Gastroesophageal sphincter (tissue), 4 donors: ENCODE data around the gene SLC25A21. TPM values are rescaled to one million over a fixed set of nuclear protein-coding genes. Genes with fewer than 3 reads are reported as not detected.

ENCODE experiments used
- ATAC-seq: fragments of 150-250 bp; one replicate; pipeline ENCODE4 v1.9.1; 2016; ENCODE audit warnings: mild to moderate bottlenecking, moderate library complexity
- H3K27ac ChIP-seq, 4 donors: fragments of 200-600 bp; sonication (generic) in 3 of 4; 1 replicate in 3 of 4; 2 replicates in 1 of 4; pipeline ENCODE4 v1.5.1; 2016 to 2019
- H3K27me3 ChIP-seq: fragments of 200-600 bp; sonication (generic); one replicate; pipeline ENCODE4 v1.5.1; 2019
- H3K36me3 ChIP-seq, 2 donors: fragments of 200-600 bp; sonication (generic); one replicate each; pipeline ENCODE4 v1.5.1; 2019; ENCODE audit warnings: control low read depth in 1 of 2
- H3K4me1 ChIP-seq, 3 donors: fragments of 200-600 bp; sonication (generic); 1 replicate in 2 of 3; 2 replicates in 1 of 3; pipeline ENCODE4 v1.5.1; 2016 to 2019; ENCODE audit warnings: control low read depth in 2 of 3
- H3K4me3 ChIP-seq, 2 donors: fragments of 200-600 bp; sonication (generic); one replicate each; pipeline ENCODE4 v1.5.1; 2019; ENCODE audit warnings: mild to moderate bottlenecking in 1 of 2, moderate library complexity in 1 of 2
- H3K9me3 ChIP-seq, 3 donors: fragments of 200-600 bp; sonication (generic); one replicate each; pipeline ENCODE4 v1.5.1; 2017 to 2019; ENCODE audit warnings: control low read depth in 2 of 3
- EP300 ChIP-seq: sonication (generic); formaldehyde crosslinking; IDR thresholded peaks from one replicate; pipeline ENCODE4 v1.6.1; 2017; ENCODE audit warnings: antibody characterized with exemption, mild to moderate bottlenecking
- POLR2A ChIP-seq, 2 donors: fragments of 450-650 bp; IDR thresholded peaks; one replicate each; pipeline ENCODE4 v1.6.1; 2017; ENCODE audit warnings: antibody characterized with exemption in 2 of 2, mild to moderate bottlenecking in 2 of 2, moderate library complexity in 1 of 2
- POLR2AphosphoS5 ChIP-seq: sonication (generic); formaldehyde crosslinking; IDR thresholded peaks from one replicate; pipeline ENCODE4 v1.6.1; 2017; ENCODE audit warnings: antibody characterized with exemption
- WGBS, 2 donors: methylation state at CpG; one replicate each; pipeline ENCODE4 v1.1.5; 2018; ENCODE audit warnings: low coverage in 1 of 2; 5-methylcytosine and 5-hydroxymethylcytosine counted together
- total RNA-seq, 4 donors: library from RNA; depleted of rRNA; stranded (reverse); fragments of >200 nt; gene quantifications; one replicate each; pipeline ENCODE4 v1.1.0, GENCODE V29; 2016
- TF ChIP-seq, protein P1 (sequence below), 4 experiments: fragments of 200-600 bp in 2 of 4; fragments of 450-650 bp in 2 of 4; sonication (generic) in 1 of 4; IDR thresholded peaks; one replicate each; pipeline ENCODE4 v1.5.1; 2017 to 2019; ENCODE audit warnings: antibody characterized with exemption in 4 of 4, mild to moderate bottlenecking in 2 of 4, moderate library complexity in 2 of 4

Gene SLC25A21
- total RNA-seq, 4 donors from 2014 or later = 0.40 to 1.5 (median 1.3) TPM

DNA sequence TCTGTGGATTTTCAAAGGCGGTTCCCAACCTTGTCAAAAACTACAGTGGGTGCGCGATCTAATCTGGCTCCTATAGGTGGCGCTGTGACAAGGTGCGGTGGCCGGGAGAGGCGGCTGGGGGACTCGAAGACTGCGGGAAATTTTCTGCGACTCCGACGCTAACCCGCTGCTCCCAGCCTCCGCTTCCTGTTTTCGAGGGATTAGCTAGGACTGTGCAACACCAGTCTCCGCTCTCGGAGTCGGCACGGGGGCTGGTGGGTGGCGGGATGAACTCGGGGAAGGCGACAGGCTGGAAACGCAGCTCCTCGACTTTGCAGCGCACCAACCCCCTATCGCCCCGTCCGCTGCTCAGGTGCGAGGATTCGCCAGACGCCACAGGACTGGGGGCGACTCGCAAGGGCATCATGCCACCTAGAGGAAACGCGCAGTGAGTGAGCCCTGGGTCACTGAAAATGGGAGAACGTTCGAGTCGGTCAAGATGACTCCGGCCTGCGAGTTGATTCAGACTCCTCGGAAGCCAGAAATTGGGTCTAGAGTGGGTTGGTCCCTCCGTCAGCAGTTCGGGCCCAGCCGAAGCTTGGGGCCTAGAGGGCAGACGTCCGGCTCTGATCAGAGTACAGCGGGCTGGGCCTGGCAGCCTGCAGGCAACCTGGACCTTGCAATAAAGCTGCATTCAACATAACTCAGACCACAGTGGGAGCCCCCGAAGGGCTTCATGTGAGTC, 516.3 kb downstream of the SLC25A21 start:
- Histone ChIP-seq H3K4me3 (peak overlapping the region in 1 of 2 donors; percentile 42), H3K27ac (no peak overlapping the region), H3K27me3 (peaks cover 100% of the 10 kb centered on the region), H3K9me3 (no peaks in the 10 kb centered on the region), H3K36me3 (no peaks in the 10 kb centered on the region), H3K4me1 (peaks cover 0 to 58% (median 26%) of the 10 kb centered on the region in 3 donors)
- no peak for ATAC-seq
- 9% methylated on average over 4 of the region's 48 CpGs; no CpG with 5 or more reads in 1 of the 2 donors for WGBS, 2 donors
- TF ChIP-seq, protein P1, sequence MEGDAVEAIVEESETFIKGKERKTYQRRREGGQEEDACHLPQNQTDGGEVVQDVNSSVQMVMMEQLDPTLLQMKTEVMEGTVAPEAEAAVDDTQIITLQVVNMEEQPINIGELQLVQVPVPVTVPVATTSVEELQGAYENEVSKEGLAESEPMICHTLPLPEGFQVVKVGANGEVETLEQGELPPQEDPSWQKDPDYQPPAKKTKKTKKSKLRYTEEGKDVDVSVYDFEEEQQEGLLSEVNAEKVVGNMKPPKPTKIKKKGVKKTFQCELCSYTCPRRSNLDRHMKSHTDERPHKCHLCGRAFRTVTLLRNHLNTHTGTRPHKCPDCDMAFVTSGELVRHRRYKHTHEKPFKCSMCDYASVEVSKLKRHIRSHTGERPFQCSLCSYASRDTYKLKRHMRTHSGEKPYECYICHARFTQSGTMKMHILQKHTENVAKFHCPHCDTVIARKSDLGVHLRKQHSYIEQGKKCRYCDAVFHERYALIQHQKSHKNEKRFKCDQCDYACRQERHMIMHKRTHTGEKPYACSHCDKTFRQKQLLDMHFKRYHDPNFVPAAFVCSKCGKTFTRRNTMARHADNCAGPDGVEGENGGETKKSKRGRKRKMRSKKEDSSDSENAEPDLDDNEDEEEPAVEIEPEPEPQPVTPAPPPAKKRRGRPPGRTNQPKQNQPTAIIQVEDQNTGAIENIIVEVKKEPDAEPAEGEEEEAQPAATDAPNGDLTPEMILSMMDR (IDR thresholded peaks at IDR 0.05) = peak in 1 of 4 experiments; percentile 36
- TF ChIP-seq POLR2A (IDR thresholded peaks at IDR 0.05) (no peak), POLR2AphosphoS5 (no peak), EP300 (no peak)

GRCh38 chr14:36655571-36655962, 516.8 kb downstream of the SLC25A21 start:
- TF ChIP-seq, protein P1 (IDR thresholded peaks at IDR 0.05) = no peak
- TF ChIP-seq EP300 = no peak
- TF ChIP-seq POLR2A (IDR thresholded peaks at IDR 0.05) = no peak
- WGBS, 2 donors = 0 to 5% methylated on average over 3 to 8 of the region's 11 CpGs
- H3K4me3 ChIP-seq = peak overlapping the region in 1 of 2 donors; percentile 42
- no peaks in the 10 kb centered on the region for H3K36me3 ChIP-seq
- no peaks in the 10 kb centered on the region for H3K9me3 ChIP-seq
- no peak for ATAC-seq
- peaks cover 100% of the 10 kb centered on the region for H3K27me3 ChIP-seq
- no peak overlapping the region for H3K27ac ChIP-seq
- H3K4me1 ChIP-seq = peaks cover 0 to 56% (median 26%) of the 10 kb centered on the region in 3 donors

DNA sequence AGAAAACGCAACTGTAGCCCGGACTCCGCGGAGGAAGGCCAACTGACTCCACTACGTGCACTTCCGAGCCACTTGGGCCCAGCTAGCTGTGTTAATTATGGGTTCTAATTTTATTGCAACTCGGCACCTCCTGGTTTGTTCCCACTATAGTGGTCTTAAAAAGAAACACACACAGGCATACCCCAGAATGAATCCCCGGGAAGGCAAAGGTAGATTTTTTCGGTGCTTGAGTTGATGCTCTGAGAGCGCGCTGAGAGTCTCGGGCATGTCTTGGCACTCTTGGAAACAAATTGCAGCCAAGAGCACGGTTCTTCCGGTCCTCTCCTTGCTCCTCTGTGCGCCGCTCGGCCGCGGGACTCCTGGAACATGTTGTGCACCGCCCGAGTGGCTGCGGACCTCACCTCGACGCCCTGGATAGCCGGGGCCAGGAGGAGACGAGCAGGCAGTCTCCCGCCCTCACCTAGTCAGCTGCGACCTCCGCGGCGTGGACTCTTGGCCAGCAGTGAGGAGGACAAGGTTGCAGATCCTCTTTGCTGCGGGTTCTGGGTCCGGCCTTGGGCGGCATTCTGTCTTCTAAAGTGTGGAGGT, 517.5 kb downstream of the SLC25A21 start:
- no peak overlapping the region for H3K4me3 ChIP-seq
- WGBS, 2 donors = 0 to 13% methylated on average over 2 to 13 of the region's 34 CpGs
- H3K4me1 ChIP-seq = peaks cover 0 to 56% (median 26%) of the 10 kb centered on the region in 3 donors
- H3K27ac ChIP-seq = no peak overlapping the region
- no peak for TF ChIP-seq POLR2AphosphoS5
- TF ChIP-seq EP300 = no peak
- no peak for TF ChIP-seq POLR2A (IDR thresholded peaks at IDR 0.05)
- TF ChIP-seq, protein P1 (IDR thresholded peaks at IDR 0.05) = no peak
- ATAC-seq = no peak
- peaks cover 100% of the 10 kb centered on the region for H3K27me3 ChIP-seq
- H3K36me3 ChIP-seq = no peaks in the 10 kb centered on the region
- H3K9me3 ChIP-seq = no peaks in the 10 kb centered on the region

DNA sequence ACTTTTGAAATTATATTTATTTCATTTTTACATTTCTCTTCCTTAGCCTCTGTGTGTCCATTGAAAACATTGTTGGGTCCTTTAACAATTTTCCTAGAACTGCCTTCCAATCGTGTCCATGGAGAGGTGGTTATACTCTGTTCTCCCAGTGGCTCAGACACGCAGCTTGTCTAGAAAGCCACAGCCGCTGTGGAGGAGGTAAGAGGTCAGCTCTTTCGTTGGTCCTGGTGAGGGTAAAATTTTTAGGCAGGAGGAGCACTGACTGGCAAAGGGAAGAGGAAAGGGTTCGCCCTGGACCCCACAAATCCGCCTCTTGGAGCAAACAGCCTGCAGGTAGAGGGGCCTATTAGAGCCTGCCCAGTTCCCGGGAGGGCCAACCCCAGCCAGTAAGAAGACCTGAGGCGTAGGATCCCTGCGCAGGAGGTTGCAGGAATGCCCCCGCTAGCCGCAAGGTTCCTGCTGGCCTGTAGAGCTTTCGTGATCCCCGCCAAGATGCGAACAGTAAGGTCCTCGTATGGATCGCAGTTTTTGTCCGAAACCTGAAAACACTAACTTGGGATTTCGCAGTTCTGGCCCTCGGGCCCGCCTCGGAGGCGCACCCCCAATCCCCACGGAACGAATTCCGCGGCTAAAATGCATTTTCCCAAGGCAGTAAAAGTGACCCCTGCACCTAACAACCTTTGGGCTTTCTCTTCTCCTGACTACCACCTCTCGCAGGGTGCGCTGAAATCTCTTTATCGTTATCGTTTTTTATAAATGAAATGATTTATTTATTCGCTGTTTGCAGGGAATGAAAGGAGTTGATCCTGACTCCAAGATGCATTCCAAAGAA, 518.2 kb downstream of the SLC25A21 start:
- H3K27ac ChIP-seq = no peak overlapping the region
- peaks cover 100% of the 10 kb centered on the region for H3K27me3 ChIP-seq
- TF ChIP-seq EP300 = no peak
- TF ChIP-seq, protein P1 (IDR thresholded peaks at IDR 0.05) = no peak
- TF ChIP-seq POLR2AphosphoS5 = no peak
- TF ChIP-seq POLR2A (IDR thresholded peaks at IDR 0.05) = no peak
- no peak for ATAC-seq
- H3K4me1 ChIP-seq = peaks cover 0 to 53% (median 26%) of the 10 kb centered on the region in 3 donors
- 6 to 7% methylated on average over 14 to 17 of the region's 31 CpGs for WGBS, 2 donors
- H3K4me3 ChIP-seq = no peak overlapping the region
- no peaks in the 10 kb centered on the region for H3K9me3 ChIP-seq
- H3K36me3 ChIP-seq = no peaks in the 10 kb centered on the region
